ENCODE measurements around the gene OR51V1. TPM values are rescaled to one million over a fixed set of nuclear protein-coding genes. Genes with fewer than 3 reads are reported as not detected.

Gene OR51V1
- total and polyA plus RNA-seq, 12 donors = not detected

- Histone ChIP-seq H3K27me3 (no peaks in the 10 kb centered on the region), H3K9me3 (replicated peaks in 1 of 3) (no peaks in the 10 kb centered on the region), H3K4me1 (replicated peaks in 1 of 2) (no peaks in the 10 kb centered on the region), H3K27ac (no peak overlapping the region), H3K36me3 (replicated peaks in 1 of 2) (no peaks in the 10 kb centered on the region), H3K4me3 (no peak overlapping the region)
- no peak for TF ChIP-seq POLR2A (IDR thresholded peaks at IDR 0.05)
- TF ChIP-seq, protein P1, sequence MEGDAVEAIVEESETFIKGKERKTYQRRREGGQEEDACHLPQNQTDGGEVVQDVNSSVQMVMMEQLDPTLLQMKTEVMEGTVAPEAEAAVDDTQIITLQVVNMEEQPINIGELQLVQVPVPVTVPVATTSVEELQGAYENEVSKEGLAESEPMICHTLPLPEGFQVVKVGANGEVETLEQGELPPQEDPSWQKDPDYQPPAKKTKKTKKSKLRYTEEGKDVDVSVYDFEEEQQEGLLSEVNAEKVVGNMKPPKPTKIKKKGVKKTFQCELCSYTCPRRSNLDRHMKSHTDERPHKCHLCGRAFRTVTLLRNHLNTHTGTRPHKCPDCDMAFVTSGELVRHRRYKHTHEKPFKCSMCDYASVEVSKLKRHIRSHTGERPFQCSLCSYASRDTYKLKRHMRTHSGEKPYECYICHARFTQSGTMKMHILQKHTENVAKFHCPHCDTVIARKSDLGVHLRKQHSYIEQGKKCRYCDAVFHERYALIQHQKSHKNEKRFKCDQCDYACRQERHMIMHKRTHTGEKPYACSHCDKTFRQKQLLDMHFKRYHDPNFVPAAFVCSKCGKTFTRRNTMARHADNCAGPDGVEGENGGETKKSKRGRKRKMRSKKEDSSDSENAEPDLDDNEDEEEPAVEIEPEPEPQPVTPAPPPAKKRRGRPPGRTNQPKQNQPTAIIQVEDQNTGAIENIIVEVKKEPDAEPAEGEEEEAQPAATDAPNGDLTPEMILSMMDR (IDR thresholded peaks at IDR 0.05) = no peak
- intact Hi-C loops (cut with DNase I) = no loop called here
- DNase-seq = no peak
Observed at GRCh38 chr11:5239046-5239445, 38.6 kb upstream of the OR51V1 start.

DNA sequence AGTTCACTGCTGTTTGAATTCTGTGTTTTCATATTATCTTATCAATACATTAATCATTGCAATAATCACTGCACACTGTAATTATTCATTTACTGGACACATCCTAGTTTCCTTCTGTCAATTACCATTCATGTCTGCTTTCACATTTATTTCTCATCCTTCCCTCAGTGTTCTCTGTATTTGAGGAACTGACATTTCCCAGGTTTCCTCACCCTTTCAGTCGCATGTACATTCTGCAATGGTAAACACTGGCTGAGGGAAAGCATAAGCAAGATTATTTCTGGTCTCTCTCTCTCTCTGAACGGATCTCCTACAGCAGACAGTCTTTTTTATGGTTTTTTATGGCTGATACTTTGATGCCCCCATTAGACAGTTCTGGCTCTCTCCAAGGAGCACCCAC, 38.0 kb upstream of the OR51V1 start:
- no peak overlapping the region for H3K4me3 ChIP-seq
- H3K27ac ChIP-seq = no peak overlapping the region
- WGBS, 4 donors = 37 to 46% (median 43%) methylated on average over 2 of the region's 2 CpGs
- intact Hi-C loops (cut with DNase I) = no loop called here
- TF ChIP-seq POLR2A (IDR thresholded peaks at IDR 0.05) = no peak
- TF ChIP-seq, protein P1 (IDR thresholded peaks at IDR 0.05) = no peak
- H3K9me3 ChIP-seq (replicated peaks in 1 of 3) = no peaks in the 10 kb centered on the region
- no peak for DNase-seq
- H3K4me1 ChIP-seq (replicated peaks in 1 of 2) = no peaks in the 10 kb centered on the region
- no peaks in the 10 kb centered on the region for H3K27me3 ChIP-seq
- no peaks in the 10 kb centered on the region for H3K36me3 ChIP-seq (replicated peaks in 1 of 2)

DNA sequence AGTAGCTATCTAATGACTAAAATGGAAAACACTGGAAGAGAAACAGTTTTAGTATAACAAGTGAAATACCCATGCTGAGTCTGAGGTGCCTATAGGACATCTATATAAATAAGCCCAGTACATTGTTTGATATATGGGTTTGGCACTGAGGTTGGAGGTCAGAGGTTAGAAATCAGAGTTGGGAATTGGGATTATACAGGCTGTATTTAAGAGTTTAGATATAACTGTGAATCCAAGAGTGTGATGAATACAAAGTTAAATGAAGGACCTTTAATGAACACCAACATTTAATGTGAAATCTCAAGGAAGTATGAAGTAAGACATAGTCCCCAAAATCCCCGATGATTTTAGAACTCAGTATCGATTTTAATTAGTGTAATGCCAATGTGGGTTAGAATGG, 36.9 kb upstream of the OR51V1 start:
- 38 to 92% (median 85%) methylated on average over 2 of the region's 2 CpGs for WGBS, 4 donors
- Histone ChIP-seq H3K36me3 (replicated peaks in 1 of 2) (no peaks in the 10 kb centered on the region), H3K9me3 (replicated peaks in 1 of 3) (no peaks in the 10 kb centered on the region), H3K4me3 (no peak overlapping the region), H3K4me1 (replicated peaks in 1 of 2) (no peaks in the 10 kb centered on the region), H3K27me3 (no peaks in the 10 kb centered on the region), H3K27ac (no peak overlapping the region)
- DNase-seq = no peak
- TF ChIP-seq POLR2A (IDR thresholded peaks at IDR 0.05) = no peak
- TF ChIP-seq, protein P1 (IDR thresholded peaks at IDR 0.05) = no peak
- intact Hi-C loops (cut with DNase I) = no loop called here

GRCh38 chr11:5235364-5236095, 35.0 kb upstream of the OR51V1 start:
- no peak for TF ChIP-seq POLR2A (IDR thresholded peaks at IDR 0.05)
- TF ChIP-seq, protein P1 (IDR thresholded peaks at IDR 0.05) = no peak
- Histone ChIP-seq H3K4me3 (no peak overlapping the region), H3K4me1 (replicated peaks in 1 of 2) (no peaks in the 10 kb centered on the region), H3K36me3 (replicated peaks in 1 of 2) (no peaks in the 10 kb centered on the region), H3K27me3 (no peaks in the 10 kb centered on the region), H3K27ac (no peak overlapping the region), H3K9me3 (replicated peaks in 1 of 3) (no peaks in the 10 kb centered on the region)
- intact Hi-C loops (cut with DNase I) = no loop called here
- 76 to 89% (median 80%) methylated on average over 5 of the region's 5 CpGs for WGBS, 4 donors
- DNase-seq = no peak
